H1 (cell line): Measurements from ENCODE around the gene STK11IP. TPM values are rescaled to one million over a fixed set of nuclear protein-coding genes. Genes with fewer than 3 reads are reported as not detected.

ENCODE experiments used
- CTCF ChIA-PET: fragments of 300-600 bp; sonication (Branson Sonifier 250); formaldehyde crosslinking; loops from one replicate; lab custom pipeline; 2021; ENCODE audit not compliant: partially characterized antibody; lab: Charles Lee
- POLR2A ChIA-PET: fragments of 300-600 bp; sonication (Branson Sonifier 250); formaldehyde crosslinking; loops from one replicate; lab custom pipeline; 2021; ENCODE audit warnings: inconsistent platforms; ENCODE audit not compliant: partially characterized antibody; lab: Charles Lee
- DNase-seq, 2 experiments: peaks; one replicate each; pipeline versions ENCODE4 v3.0.0 to v3.0.0-alpha.2; 2010 to 2022; ENCODE audit warnings: low spot score in 2 of 2, low read depth in 1 of 2, mixed read lengths in 1 of 2
- FAIRE-seq: peaks from 2 replicates; lab custom pipeline; 2011; peaks lifted over from hg19 to GRCh38; lab: Jason Lieb, UNC
- H2AFZ ChIP-seq: 2 replicates; pipeline ENCODE4 v1.8.1; 2012; ENCODE audit warnings: low read length, inconsistent platforms
- H2AK5ac ChIP-seq: 2 replicates; pipeline ENCODE4 v1.6.1; 2013; ENCODE audit warnings: low read depth, low read length
- H2BK120ac ChIP-seq: replicated peaks from 2 replicates; pipeline ENCODE3; 2013; ENCODE audit warnings: low read depth, low read length, inconsistent platforms
- H2BK12ac ChIP-seq: 2 replicates; pipeline ENCODE4 v1.6.1; 2013; ENCODE audit warnings: low read depth, low read length
- H2BK15ac ChIP-seq: 2 replicates; pipeline ENCODE4 v1.6.1; 2013; ENCODE audit warnings: low read length
- H2BK20ac ChIP-seq: 2 replicates; pipeline ENCODE4 v1.6.1; 2013; ENCODE audit warnings: low read length
- H2BK5ac ChIP-seq: 2 replicates; pipeline ENCODE4 v1.6.1; 2013; ENCODE audit warnings: low read depth, low read length
- H3K14ac ChIP-seq: 2 replicates; pipeline ENCODE4 v1.6.1; 2013; ENCODE audit warnings: inconsistent platforms; ENCODE audit not compliant: insufficient read length
- H3K18ac ChIP-seq: 2 replicates; pipeline ENCODE4 v1.6.1; 2013; ENCODE audit warnings: low read length; ENCODE audit errors: extremely low read depth
- H3K23ac ChIP-seq: 2 replicates; pipeline ENCODE4 v1.6.1; 2013; ENCODE audit warnings: inconsistent platforms; ENCODE audit not compliant: insufficient read length
- H3K23me2 ChIP-seq: 2 replicates; pipeline ENCODE4 v1.6.1; 2013; ENCODE audit warnings: low read depth, low read length
- H3K27ac ChIP-seq: 2 replicates; pipeline ENCODE4 v1.6.1; 2011; ENCODE audit warnings: low read depth, low read length, inconsistent platforms
- H3K27me3 ChIP-seq, 4 experiments: replicated peaks in 1 of 4; 1 replicate in 1 of 4; 2 replicates in 3 of 4; pipeline versions ENCODE4 v1.6.1 to v1.8.1; 2011 to 2013; ENCODE audit warnings: low read length in 3 of 4, mild to moderate bottlenecking in 3 of 4, inconsistent platforms in 2 of 4, mixed read lengths in 2 of 4, moderate library complexity in 1 of 4; ENCODE audit not compliant: control insufficient read depth in 3 of 4, insufficient read depth in 3 of 4; ENCODE audit errors: extremely low read depth in 1 of 4
- H3K36me3 ChIP-seq, 4 experiments: 2 replicates each; pipeline versions ENCODE4 v1.6.1 to v1.8.1; 2011 to 2013; ENCODE audit warnings: mild to moderate bottlenecking in 4 of 4, low read length in 3 of 4, moderate library complexity in 2 of 4, control low read depth in 1 of 4, inconsistent platforms in 1 of 4; ENCODE audit not compliant: insufficient read depth in 4 of 4, control insufficient read depth in 2 of 4
- H3K4ac ChIP-seq: replicated peaks from 2 replicates; pipeline ENCODE3; 2013; ENCODE audit warnings: low read length, low read depth, mixed read lengths, inconsistent platforms; ENCODE audit not compliant: insufficient read length
- H3K4me1 ChIP-seq, 4 experiments: replicated peaks in 1 of 4; 1 replicate in 1 of 4; 2 replicates in 3 of 4; pipeline versions ENCODE4 v1.6.1 to v1.8.1; 2011 to 2013; ENCODE audit warnings: low read length in 3 of 4, inconsistent platforms in 2 of 4, mixed read lengths in 1 of 4; ENCODE audit not compliant: insufficient read depth in 4 of 4, control insufficient read depth in 3 of 4
- H3K4me2 ChIP-seq, 2 experiments: 2 replicates each; pipeline versions ENCODE4 v1.6.1 to v1.8.1; 2011 to 2013; ENCODE audit warnings: low read depth in 2 of 2, low read length in 2 of 2, control low read depth in 1 of 2, inconsistent platforms in 1 of 2, mild to moderate bottlenecking in 1 of 2; ENCODE audit not compliant: insufficient read depth in 1 of 2
- H3K4me3 ChIP-seq, 4 experiments: fragments of 200-600, 300-600 bp in 1 of 4; sonication (generic), shearing (Covaris generic), sonication (Bioruptor Twin) in 1 of 4; 2 replicates each; pipeline versions ENCODE4 v1.5.1 to v1.8.1; 2011 to 2016; ENCODE audit warnings: low read length in 4 of 4, low read depth in 3 of 4, control low read depth in 2 of 4, inconsistent platforms in 2 of 4, mild to moderate bottlenecking in 2 of 4, mixed read lengths in 1 of 4, moderate library complexity in 1 of 4; ENCODE audit not compliant: insufficient read depth in 2 of 4; ENCODE audit errors: extremely low read depth in 1 of 4
- H3K56ac ChIP-seq: replicated peaks from 2 replicates; pipeline ENCODE3; 2013; ENCODE audit warnings: low read depth, mild to moderate bottlenecking, mixed read lengths, low read length, inconsistent platforms; ENCODE audit not compliant: insufficient read length
- H3K79me1 ChIP-seq: 2 replicates; pipeline ENCODE4 v1.6.1; 2013; ENCODE audit warnings: low read depth, low read length, control low read depth
- H3K79me2 ChIP-seq, 2 experiments: 2 replicates each; pipeline versions ENCODE4 v1.6.1 to v1.8.1; 2012 to 2013; ENCODE audit warnings: low read length in 2 of 2, mild to moderate bottlenecking in 2 of 2, inconsistent platforms in 1 of 2; ENCODE audit not compliant: insufficient read depth in 2 of 2, control insufficient read depth in 1 of 2
- H3K9ac ChIP-seq, 4 experiments: replicated peaks in 1 of 4; 1 replicate in 1 of 4; 2 replicates in 3 of 4; pipeline versions ENCODE4 v1.6.1 to v1.8.1; 2011 to 2013; ENCODE audit warnings: low read depth in 3 of 4, low read length in 3 of 4, control low read depth in 2 of 4, mild to moderate bottlenecking in 2 of 4, moderate library complexity in 2 of 4, inconsistent platforms in 1 of 4; ENCODE audit errors: extremely low read depth in 1 of 4
- H3K9me3 ChIP-seq, 2 experiments: 2 replicates each; pipeline versions ENCODE4 v1.6.1 to v1.8.1; 2012 to 2013; ENCODE audit warnings: mild to moderate bottlenecking in 2 of 2, moderate library complexity in 2 of 2, control low read depth in 1 of 2, inconsistent platforms in 1 of 2, low read depth in 1 of 2, low read length in 1 of 2, mixed read lengths in 1 of 2; ENCODE audit not compliant: insufficient read depth in 2 of 2
- H4K20me1 ChIP-seq, 2 experiments: replicated peaks in 1 of 2; 2 replicates each; pipeline versions ENCODE3 to v1.8.1; 2011 to 2013; ENCODE audit warnings: inconsistent platforms in 2 of 2, low read length in 2 of 2, mild to moderate bottlenecking in 1 of 2; ENCODE audit not compliant: insufficient read depth in 2 of 2, control insufficient read depth in 1 of 2
- H4K5ac ChIP-seq: 2 replicates; pipeline ENCODE4 v1.6.1; 2013; ENCODE audit warnings: low read length, low read depth, mixed read lengths, inconsistent platforms; ENCODE audit not compliant: insufficient read length
- H4K8ac ChIP-seq: 2 replicates; pipeline ENCODE4 v1.8.0; 2013; ENCODE audit warnings: mild to moderate bottlenecking, moderate library complexity, low read length, inconsistent platforms; ENCODE audit not compliant: insufficient read depth; ENCODE audit errors: extremely low read depth
- H4K91ac ChIP-seq: replicated peaks from 2 replicates; pipeline ENCODE3; 2013; ENCODE audit warnings: low read length, mixed read lengths, inconsistent platforms; ENCODE audit not compliant: insufficient read length
- CTCF ChIP-seq, 3 experiments: IDR thresholded peaks; 1 replicate in 2 of 3; 2 replicates in 1 of 3; pipeline versions ENCODE4 v1.5.1 to v1.6.1; 2011; ENCODE audit warnings: low read length in 3 of 3, mild to moderate bottlenecking in 3 of 3, inconsistent platforms in 2 of 3, low read depth in 1 of 3, moderate library complexity in 1 of 3; ENCODE audit not compliant: insufficient read depth in 1 of 3; ENCODE audit errors: control extremely low read depth in 1 of 3
- HDAC2 ChIP-seq, 2 experiments: fragments of 300-600 bp in 1 of 2; sonication (generic) in 1 of 2; IDR thresholded peaks; 2 replicates each; pipeline ENCODE4 v1.6.1; 2011 to 2012; ENCODE audit warnings: low read depth in 2 of 2, low read length in 2 of 2, mild to moderate bottlenecking in 2 of 2, moderate library complexity in 2 of 2, borderline replicate concordance in 1 of 2, inconsistent platforms in 1 of 2
- KDM1A ChIP-seq: fragments of 200-600, 300-600 bp; sonication (generic); IDR thresholded peaks from 2 replicates; pipeline ENCODE4 v1.7.1; 2016; ENCODE audit warnings: mild to moderate bottlenecking, low read length, borderline replicate concordance
- POLR2AphosphoS5 ChIP-seq: IDR thresholded peaks from 2 replicates; pipeline ENCODE4 v1.6.1; 2011; ENCODE audit warnings: low read depth, low read length
- SAP30 ChIP-seq: fragments of 300-600 bp; sonication (generic); IDR thresholded peaks from 2 replicates; pipeline ENCODE4 v1.7.1; 2012; ENCODE audit warnings: low read length, moderate library complexity, mild to moderate bottlenecking, inconsistent platforms; ENCODE audit not compliant: insufficient read depth, insufficient replicate concordance
- TAF7 ChIP-seq: optimal IDR thresholded peaks from 2 replicates; pipeline ENCODE3; 2011; ENCODE audit warnings: low read depth, mild to moderate bottlenecking, inconsistent platforms, low read length, moderate library complexity, borderline replicate concordance
- WGBS, 2 experiments: shearing (Covaris generic) in 1 of 2; methylation state at CpG; one replicate each; pipeline versions ENCODE4 v1.1.6 to v1.1.7; 2013 to 2015; ENCODE audit warnings: low lambda C conversion rate in 2 of 2, mixed read lengths in 2 of 2, inconsistent platforms in 1 of 2, low coverage in 1 of 2, missing lambda C conversion rate in 1 of 2; ENCODE audit not compliant: insufficient replicate concordance in 2 of 2, insufficient coverage in 1 of 2, insufficient read length in 1 of 2; ENCODE audit errors: extremely low coverage in 1 of 2, missing lambda C conversion rate in 1 of 2; 5-methylcytosine and 5-hydroxymethylcytosine counted together
- polyA plus RNA-seq, 7 experiments: library from polyadenylated mRNA; depleted of rRNA in 3 of 7; stranded (reverse) in 5 of 7; unstranded in 2 of 7; fragments of >200 nt in 5 of 7; fragments of 200-250 nt in 2 of 7; gene quantifications; 1 replicate in 5 of 7; 2 replicates in 1 of 7; 4 replicates in 1 of 7; pipeline versions ENCODE4 v1.2.1 to v1.2.3, GENCODE V29; 2011 to 2013; ENCODE audit warnings: missing spikeins in 2 of 7, mixed read lengths in 2 of 7
- total RNA-seq: library from RNA; stranded (reverse); fragmentation: NEBNext Ultra II Directional; extraction: Animal tissue kit (Norgen Biotek cat#: 25700); gene quantifications from 2 replicates; pipeline ENCODE4 v1.2.1, GENCODE V29; 2021

The STK11IP gene
- total and polyA plus RNA-seq, 2 of the 8 experiments (the other 6 are each of a cell fraction or from before 2014, with no cell fraction given): 18.5 to 29.6 TPM

GRCh38 chr2:219645631-219646527 is 48.2 kb downstream of the STK11IP start:
- CTCF ChIA-PET: interaction anchor here (0.9 to 22.0 kb wide), 18 partner anchors 10 to 253 kb away, joined by 3 to 356 read pairs (median 4); partner anchors contain the start of genes CHPF and TMEM198
- Histone ChIP-seq H3K79me1 (no peaks in the 10 kb centered on the region), H2BK5ac (0 out of 2 replicates have a peak overlapping the region, but pooled peaks have one; percentile 1), H3K9ac (no peak overlapping the region), H3K4me1 (peaks cover 0 to 6% (median 2%) of the 10 kb centered on the region in 4 experiments; a peak in 5 of 7 replicates), H3K9me3 (no peaks in the 10 kb centered on the region), H4K5ac (no peak overlapping the region), H3K14ac (no peak overlapping the region), H4K91ac (no peak overlapping the region), H3K27ac (no peak overlapping the region), H4K20me1 (no peaks in the 10 kb centered on the region), H3K4ac (no peak overlapping the region), H3K23me2 (no peaks in the 10 kb centered on the region), H3K4me2 (0 out of 4 replicates have a peak overlapping the region, but pooled peaks of 1 of the 2 experiments have one; percentile 29), H2BK20ac (0 out of 2 replicates have a peak overlapping the region, but pooled peaks have one; percentile 49), H2AFZ (no peak overlapping the region), H3K18ac (no peak overlapping the region), H3K56ac (no peak overlapping the region), H3K4me3 (no peak overlapping the region), H2BK12ac (0 out of 2 replicates have a peak overlapping the region, but pooled peaks have one; percentile 1), H4K8ac (no peak overlapping the region; the same call in 1 of the 2 replicates), H2BK120ac (no peak overlapping the region), H3K23ac (no peak overlapping the region), H2AK5ac (no peak overlapping the region), H3K79me2 (no peaks in the 10 kb centered on the region), H2BK15ac (0 out of 2 replicates have a peak overlapping the region, but pooled peaks have one; percentile 5), H3K36me3 (no peaks in the 10 kb centered on the region), H3K27me3 (peaks cover 0 to 6% (median 3%) of the 10 kb centered on the region in 4 experiments; a peak in 5 of 7 replicates)
- FAIRE-seq (no peak), DNase-seq (peak in 1 of 2 experiments; percentile 46)
- POLR2A ChIA-PET: interaction anchor here (0.8 to 2.0 kb wide), 11 partner anchors 11 to 83 kb away, joined by 3 to 12 read pairs (median 3); no protein-coding TSS in a partner anchor
- WGBS, 2 experiments: 87% methylated on average over 12 of the region's 12 CpGs; no CpG with 5 or more reads in 1 of the 2 experiments
- TF ChIP-seq SAP30 (no peak), CTCF (IDR thresholded peaks at IDR 0.05; ENCODE audit: control extremely low read depth in 1 of 3, insufficient read depth in 1 of 3, low read depth in 1 of 3, low read length in 3 of 3) (peak in 1 of 3 experiments; percentile 8; a peak in 1 of 4 replicates), KDM1A (no peak), POLR2AphosphoS5 (no peak), TAF7 (no peak), HDAC2 (IDR thresholded peaks at IDR 0.05; ENCODE audit: borderline replicate concordance in 1 of 2, low read depth in 2 of 2, low read length in 2 of 2) (no peak)
